ENCODE measurements around the gene PARP3.

PARP3 gene

GRCh38 chr3:51954105-51954504 lies 11.9 kb downstream of the PARP3 start:
- Histone ChIP-seq H3K9me3 (no peaks in the 10 kb centered on the region), H3K4me3 (ENCODE audit: low read depth in 1 of 2, low read length in 1 of 2) (no peak overlapping the region), H3K27ac (no peak overlapping the region), H3K36me3 (no peaks in the 10 kb centered on the region), H3K4me1 (ENCODE audit: control insufficient read depth in 1 of 2, insufficient read depth in 1 of 2, low read depth in 1 of 2, low read length in 1 of 2) (peaks cover 13 to 31% of the 10 kb centered on the region in 2 experiments), H3K27me3 (peaks cover 53% of the 10 kb centered on the region)
- no peak for TF ChIP-seq CTCF (IDR thresholded peaks at IDR 0.05)

GRCh38 chr3:51954713-51955112 lies 12.6 kb downstream of the PARP3 start:
- no peak for TF ChIP-seq CTCF (IDR thresholded peaks at IDR 0.05)
- Histone ChIP-seq H3K9me3 (no peaks in the 10 kb centered on the region), H3K36me3 (no peaks in the 10 kb centered on the region), H3K4me1 (ENCODE audit: control insufficient read depth in 1 of 2, insufficient read depth in 1 of 2, low read depth in 1 of 2, low read length in 1 of 2) (peaks cover 13 to 31% of the 10 kb centered on the region in 2 experiments), H3K27ac (no peak overlapping the region), H3K27me3 (peaks cover 59% of the 10 kb centered on the region), H3K4me3 (ENCODE audit: low read depth in 1 of 2, low read length in 1 of 2) (no peak overlapping the region)

GRCh38 chr3:51955175-51955892 lies 13.2 kb downstream of the PARP3 start, which contains the start of gene GPR62:
TSS of gene GPR62 (plus strand) at chr3:51955381. CDS start at chr3:51955653, 272 bp downstream.
- peak within 1 kb of the TSS in 1 of 2 experiments; percentile 28 for H3K4me3 ChIP-seq (ENCODE audit: low read depth in 1 of 2, low read length in 1 of 2)
- H3K9me3 ChIP-seq = no peaks in the 10 kb centered on the region
- H3K27me3 ChIP-seq = peaks cover 66% of the 10 kb centered on the region
- no peak for TF ChIP-seq CTCF (IDR thresholded peaks at IDR 0.05)
- H3K27ac ChIP-seq = no peak within 1 kb of the TSS
- H3K36me3 ChIP-seq = no peaks in the 10 kb centered on the region
- peaks cover 13 to 31% of the 10 kb centered on the region in 2 experiments for H3K4me1 ChIP-seq (ENCODE audit: control insufficient read depth in 1 of 2, insufficient read depth in 1 of 2, low read depth in 1 of 2, low read length in 1 of 2)

GRCh38 chr3:51955893-51956770 lies 14.0 kb downstream of the PARP3 start:
- H3K27me3 ChIP-seq = peaks cover 74% of the 10 kb centered on the region
- TF ChIP-seq CTCF (IDR thresholded peaks at IDR 0.05) = no peak
- H3K4me3 ChIP-seq (ENCODE audit: low read depth in 1 of 2, low read length in 1 of 2) = peak overlapping the region in 1 of 2 experiments; percentile 28
- H3K4me1 ChIP-seq (ENCODE audit: control insufficient read depth in 1 of 2, insufficient read depth in 1 of 2, low read depth in 1 of 2, low read length in 1 of 2) = peaks cover 13 to 31% of the 10 kb centered on the region in 2 experiments
- no peaks in the 10 kb centered on the region for H3K36me3 ChIP-seq
- H3K27ac ChIP-seq = no peak overlapping the region
- no peaks in the 10 kb centered on the region for H3K9me3 ChIP-seq

GRCh38 chr3:51957520-51958205 lies 15.5 kb downstream of the PARP3 start:
- Histone ChIP-seq H3K36me3 (no peaks in the 10 kb centered on the region), H3K27ac (no peak overlapping the region), H3K27me3 (peaks cover 89% of the 10 kb centered on the region), H3K4me1 (ENCODE audit: control insufficient read depth in 1 of 2, insufficient read depth in 1 of 2, low read depth in 1 of 2, low read length in 1 of 2) (peaks cover 13 to 31% of the 10 kb centered on the region in 2 experiments), H3K4me3 (ENCODE audit: low read depth in 1 of 2, low read length in 1 of 2) (no peak overlapping the region), H3K9me3 (no peaks in the 10 kb centered on the region)
- no peak for TF ChIP-seq CTCF (IDR thresholded peaks at IDR 0.05)
